DOHH2 (cell line): ENCODE data around the gene NPAS3.

Source experiments
- EZH2phosphoT487 ChIP-seq: fragments of 200-600 bp; sonication (generic); IDR thresholded peaks from 2 replicates; pipeline ENCODE4 v1.6.1; 2017; ENCODE audit warnings: borderline replicate concordance, mild to moderate bottlenecking, antibody characterized with exemption, low read length, moderate library complexity, mixed read lengths
- TF ChIP-seq, protein P1 (sequence below): fragments of 200-600 bp; sonication (generic); IDR thresholded peaks from one replicate; pipeline ENCODE4 v1.5.1; 2014; ENCODE audit warnings: antibody characterized with exemption, mild to moderate bottlenecking, low read depth, low read length; ENCODE audit not compliant: poor library complexity, severe bottlenecking

DNA sequence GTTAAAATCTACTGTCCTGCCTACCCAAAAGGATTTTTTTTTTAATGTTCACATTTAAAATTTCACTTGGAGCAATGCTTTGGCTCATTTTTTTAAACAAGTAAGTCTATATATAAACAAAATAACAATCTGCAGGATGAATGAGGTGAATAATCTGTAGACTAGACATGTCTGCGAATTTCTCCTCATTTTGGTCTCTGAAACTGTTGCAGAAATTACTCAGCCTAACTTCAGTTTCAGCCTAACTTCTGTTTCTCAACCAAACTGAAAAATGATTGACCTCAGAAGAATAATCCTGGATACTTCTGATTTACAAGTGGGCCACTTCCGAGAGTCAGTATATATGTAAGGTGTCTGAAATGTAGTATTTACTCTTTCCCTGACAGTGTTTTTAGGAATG lies 39.8 kb upstream of the NPAS3 start:
- TF ChIP-seq, protein P1, sequence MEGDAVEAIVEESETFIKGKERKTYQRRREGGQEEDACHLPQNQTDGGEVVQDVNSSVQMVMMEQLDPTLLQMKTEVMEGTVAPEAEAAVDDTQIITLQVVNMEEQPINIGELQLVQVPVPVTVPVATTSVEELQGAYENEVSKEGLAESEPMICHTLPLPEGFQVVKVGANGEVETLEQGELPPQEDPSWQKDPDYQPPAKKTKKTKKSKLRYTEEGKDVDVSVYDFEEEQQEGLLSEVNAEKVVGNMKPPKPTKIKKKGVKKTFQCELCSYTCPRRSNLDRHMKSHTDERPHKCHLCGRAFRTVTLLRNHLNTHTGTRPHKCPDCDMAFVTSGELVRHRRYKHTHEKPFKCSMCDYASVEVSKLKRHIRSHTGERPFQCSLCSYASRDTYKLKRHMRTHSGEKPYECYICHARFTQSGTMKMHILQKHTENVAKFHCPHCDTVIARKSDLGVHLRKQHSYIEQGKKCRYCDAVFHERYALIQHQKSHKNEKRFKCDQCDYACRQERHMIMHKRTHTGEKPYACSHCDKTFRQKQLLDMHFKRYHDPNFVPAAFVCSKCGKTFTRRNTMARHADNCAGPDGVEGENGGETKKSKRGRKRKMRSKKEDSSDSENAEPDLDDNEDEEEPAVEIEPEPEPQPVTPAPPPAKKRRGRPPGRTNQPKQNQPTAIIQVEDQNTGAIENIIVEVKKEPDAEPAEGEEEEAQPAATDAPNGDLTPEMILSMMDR = no peak
- TF ChIP-seq EZH2phosphoT487 = no peak
